HepG2 (cell line): Measurements from ENCODE around the gene NCOA7.

Experiments
- BRCA1 ChIP-seq: sonication (generic); formaldehyde crosslinking; IDR thresholded peaks from 2 replicates; pipeline ENCODE4 v1.4.0; 2020; ENCODE audit warnings: missing genetic modification reagents
- HMG20A ChIP-seq: IDR thresholded peaks from 2 replicates; pipeline ENCODE4 v1.6.1; 2016; ENCODE audit warnings: borderline replicate concordance
- NCOR1 ChIP-seq: fragments of 200-600 bp; sonication (generic); IDR thresholded peaks from 2 replicates; pipeline ENCODE4 v1.7.0; 2017; ENCODE audit warnings: antibody characterized with exemption, low read length, borderline replicate concordance
- TCF12 ChIP-seq, 2 experiments: fragments of 450-650 bp in 1 of 2; sonication (generic) in 1 of 2; formaldehyde crosslinking in 1 of 2; IDR thresholded peaks; 2 replicates each; pipeline versions ENCODE4 v1.6.1 to v1.8.0; 2017 to 2022; ENCODE audit warnings: antibody characterized with exemption in 1 of 2, mild to moderate bottlenecking in 1 of 2, missing genetic modification reagents in 1 of 2, moderate library complexity in 1 of 2
- TF ChIP-seq, protein P1 (sequence below), 2 experiments: IDR thresholded peaks; 2 replicates each; pipeline ENCODE4 v1.6.1; 2011 to 2012; ENCODE audit warnings: low read length in 2 of 2, borderline replicate concordance in 1 of 2, low read depth in 1 of 2, mild to moderate bottlenecking in 1 of 2, moderate library complexity in 1 of 2

DNA sequence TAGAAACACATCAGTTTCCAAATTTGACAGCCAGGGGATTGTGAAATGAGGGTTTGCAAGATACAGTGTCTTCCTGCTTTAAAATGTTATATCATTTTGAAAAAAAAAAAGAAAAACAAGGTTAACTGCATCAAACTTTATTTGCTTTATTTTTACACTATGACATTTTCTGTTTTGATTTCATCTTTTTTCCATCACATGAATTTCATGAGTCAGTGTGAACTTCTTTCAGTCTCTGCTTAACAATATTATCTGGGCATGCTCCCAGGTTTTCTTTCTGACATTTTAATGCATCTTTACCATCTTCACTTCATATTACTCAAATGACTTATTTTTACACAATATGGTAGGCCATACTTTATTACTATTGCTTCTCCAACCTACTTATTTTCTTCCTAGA lies 1.9 kb downstream of the NCOA7 start:
- TF ChIP-seq HMG20A (CRISPR knock-in tag) (no peak), TCF12 (IDR thresholded peaks at IDR 0.05) (no peak), TCF12 (CRISPR knock-in tag; IDR thresholded peaks at IDR 0.05) (no peak), NCOR1 (no peak), BRCA1 (no peak)
- TF ChIP-seq, protein P1, sequence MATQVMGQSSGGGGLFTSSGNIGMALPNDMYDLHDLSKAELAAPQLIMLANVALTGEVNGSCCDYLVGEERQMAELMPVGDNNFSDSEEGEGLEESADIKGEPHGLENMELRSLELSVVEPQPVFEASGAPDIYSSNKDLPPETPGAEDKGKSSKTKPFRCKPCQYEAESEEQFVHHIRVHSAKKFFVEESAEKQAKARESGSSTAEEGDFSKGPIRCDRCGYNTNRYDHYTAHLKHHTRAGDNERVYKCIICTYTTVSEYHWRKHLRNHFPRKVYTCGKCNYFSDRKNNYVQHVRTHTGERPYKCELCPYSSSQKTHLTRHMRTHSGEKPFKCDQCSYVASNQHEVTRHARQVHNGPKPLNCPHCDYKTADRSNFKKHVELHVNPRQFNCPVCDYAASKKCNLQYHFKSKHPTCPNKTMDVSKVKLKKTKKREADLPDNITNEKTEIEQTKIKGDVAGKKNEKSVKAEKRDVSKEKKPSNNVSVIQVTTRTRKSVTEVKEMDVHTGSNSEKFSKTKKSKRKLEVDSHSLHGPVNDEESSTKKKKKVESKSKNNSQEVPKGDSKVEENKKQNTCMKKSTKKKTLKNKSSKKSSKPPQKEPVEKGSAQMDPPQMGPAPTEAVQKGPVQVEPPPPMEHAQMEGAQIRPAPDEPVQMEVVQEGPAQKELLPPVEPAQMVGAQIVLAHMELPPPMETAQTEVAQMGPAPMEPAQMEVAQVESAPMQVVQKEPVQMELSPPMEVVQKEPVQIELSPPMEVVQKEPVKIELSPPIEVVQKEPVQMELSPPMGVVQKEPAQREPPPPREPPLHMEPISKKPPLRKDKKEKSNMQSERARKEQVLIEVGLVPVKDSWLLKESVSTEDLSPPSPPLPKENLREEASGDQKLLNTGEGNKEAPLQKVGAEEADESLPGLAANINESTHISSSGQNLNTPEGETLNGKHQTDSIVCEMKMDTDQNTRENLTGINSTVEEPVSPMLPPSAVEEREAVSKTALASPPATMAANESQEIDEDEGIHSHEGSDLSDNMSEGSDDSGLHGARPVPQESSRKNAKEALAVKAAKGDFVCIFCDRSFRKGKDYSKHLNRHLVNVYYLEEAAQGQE (IDR thresholded peaks at IDR 0.05; ENCODE audit: borderline replicate concordance in 1 of 2, low read depth in 1 of 2, low read length in 2 of 2) = no peak
